IMR-90 (cell line): ENCODE data around the gene GPC6. TPM values are rescaled to one million over a fixed set of nuclear protein-coding genes. Genes with fewer than 3 reads are reported as not detected.

Experiments
- ATAC-seq: fragments of 200-7000 bp; cut with Tn5 transposase; 2 replicates; pipeline ENCODE4 v1.9.1; 2020; ENCODE audit warnings: low read depth, mild to moderate bottlenecking, moderate library complexity
- BruUV-seq: library from RNA; stranded (reverse); fragments of 400-500 nt; replicated peaks from 2 replicates; lab custom pipeline; 2021; lab: Mats Ljungman, UMichigan
- CTCF ChIA-PET: fragments of 300-600 bp; formaldehyde crosslinking; extraction: SDS; loops from one replicate; lab custom pipeline; 2021; ENCODE audit warnings: antibody characterized with exemption; lab: Yijun Ruan, JAX
- POLR2A ChIA-PET: fragments of 300-600 bp; sonication (Branson Sonifier 250); formaldehyde crosslinking; loops from one replicate; lab custom pipeline; 2022; ENCODE audit warnings: antibody characterized with exemption; ENCODE audit not compliant: unreplicated experiment; lab: Charles Lee
- DNase-seq: peaks from one replicate; pipeline ENCODE4 v3.0.0; 2013
- H2AFZ ChIP-seq: replicated peaks from 2 replicates; pipeline ENCODE3; 2013; ENCODE audit warnings: low read length, mild to moderate bottlenecking; ENCODE audit not compliant: poor library complexity
- H2AK5ac ChIP-seq: 2 replicates; pipeline ENCODE4 v1.6.1; 2013; ENCODE audit warnings: low read depth, low read length, inconsistent platforms
- H2AK9ac ChIP-seq: replicated peaks from 2 replicates; pipeline ENCODE3; 2013; ENCODE audit warnings: mild to moderate bottlenecking, low read depth, low read length, moderate library complexity; ENCODE audit not compliant: poor library complexity
- H2BK120ac ChIP-seq: 2 replicates; pipeline ENCODE4 v1.6.1; 2013; ENCODE audit warnings: low read depth, low read length, inconsistent platforms
- H2BK15ac ChIP-seq: 3 replicates; pipeline ENCODE4 v1.6.1; 2013; ENCODE audit warnings: low read depth, low read length, inconsistent platforms
- H2BK20ac ChIP-seq: 2 replicates; pipeline ENCODE4 v1.6.1; 2013; ENCODE audit warnings: low read depth, mild to moderate bottlenecking, inconsistent platforms, low read length, moderate library complexity
- H2BK5ac ChIP-seq: 2 replicates; pipeline ENCODE4 v1.6.1; 2013; ENCODE audit warnings: mild to moderate bottlenecking, low read depth, low read length, inconsistent platforms; ENCODE audit not compliant: poor library complexity, severe bottlenecking
- H3K14ac ChIP-seq: replicated peaks from 2 replicates; pipeline ENCODE4 v1.6.1; 2013; ENCODE audit warnings: low read depth, low read length, inconsistent platforms
- H3K18ac ChIP-seq: 2 replicates; pipeline ENCODE4 v1.6.1; 2013; ENCODE audit warnings: low read depth, low read length, control low read depth
- H3K23ac ChIP-seq: 2 replicates; pipeline ENCODE4 v1.6.1; 2013; ENCODE audit warnings: low read depth, low read length, inconsistent platforms
- H3K27ac ChIP-seq: 2 replicates; pipeline ENCODE4 v1.5.1; 2013; ENCODE audit warnings: mild to moderate bottlenecking, control low read depth, low read length; ENCODE audit not compliant: insufficient read depth
- H3K27me3 ChIP-seq: 2 replicates; pipeline ENCODE4 v1.6.1; 2013; ENCODE audit warnings: low read length; ENCODE audit not compliant: control insufficient read depth, insufficient read depth
- H3K36me3 ChIP-seq: 2 replicates; pipeline ENCODE4 v1.6.1; 2013; ENCODE audit warnings: low read length, mixed read lengths; ENCODE audit not compliant: control insufficient read depth, insufficient read depth
- H3K4ac ChIP-seq: 2 replicates; pipeline ENCODE4 v1.6.1; 2013; ENCODE audit warnings: low read depth, low read length, inconsistent platforms
- H3K4me1 ChIP-seq: 2 replicates; pipeline ENCODE4 v1.6.1; 2013; ENCODE audit warnings: low read length, mixed read lengths; ENCODE audit not compliant: control insufficient read depth, insufficient read depth
- H3K4me2 ChIP-seq: 2 replicates; pipeline ENCODE4 v1.6.1; 2013; ENCODE audit warnings: low read depth, mild to moderate bottlenecking, control low read depth, low read length, moderate library complexity
- H3K4me3 ChIP-seq: 2 replicates; pipeline ENCODE4 v1.5.1; 2013; ENCODE audit warnings: low read depth, mild to moderate bottlenecking, control low read depth, low read length, moderate library complexity; ENCODE audit not compliant: insufficient read depth
- H3K56ac ChIP-seq: 2 replicates; pipeline ENCODE4 v1.6.1; 2013; ENCODE audit warnings: low read length, inconsistent platforms; ENCODE audit not compliant: insufficient read depth; ENCODE audit errors: extremely low read depth
- H3K79me1 ChIP-seq, 2 experiments: 2 replicates each; pipeline ENCODE4 v1.6.1; 2013; ENCODE audit warnings: low read length in 2 of 2, inconsistent platforms in 1 of 2, low read depth in 1 of 2
- H3K9ac ChIP-seq: 2 replicates; pipeline ENCODE4 v1.6.1; 2013; ENCODE audit warnings: low read depth, low read length, control low read depth
- H3K9me1 ChIP-seq: 2 replicates; pipeline ENCODE4 v1.6.1; 2013; ENCODE audit warnings: low read length, inconsistent platforms; ENCODE audit not compliant: insufficient read depth
- H3K9me3 ChIP-seq: 2 replicates; pipeline ENCODE4 v1.6.1; 2013; ENCODE audit warnings: low read length; ENCODE audit not compliant: control insufficient read depth, insufficient read depth
- H4K20me1 ChIP-seq: 2 replicates; pipeline ENCODE4 v1.6.1; 2013; ENCODE audit warnings: low read length, inconsistent platforms; ENCODE audit not compliant: insufficient read depth
- H4K5ac ChIP-seq: 2 replicates; pipeline ENCODE4 v1.6.1; 2013; ENCODE audit warnings: mild to moderate bottlenecking, low read depth, low read length, control low read depth
- H4K8ac ChIP-seq, 2 experiments: 2 replicates each; pipeline ENCODE4 v1.6.1; 2013; ENCODE audit warnings: low read depth in 2 of 2, low read length in 2 of 2, control low read depth in 1 of 2, inconsistent platforms in 1 of 2
- H4K91ac ChIP-seq: 2 replicates; pipeline ENCODE4 v1.6.1; 2013; ENCODE audit warnings: low read depth, low read length, inconsistent platforms; ENCODE audit not compliant: insufficient read depth
- BHLHE40 ChIP-seq: fragments of 150-350 bp; IDR thresholded peaks from 2 replicates; pipeline ENCODE4 v1.6.1; 2016; ENCODE audit warnings: mild to moderate bottlenecking, low read depth, low read length
- CHD1 ChIP-seq: IDR thresholded peaks from 2 replicates; pipeline ENCODE4 v1.6.1; 2012; ENCODE audit warnings: low read depth, low read length, improper control_type of control experiment
- ELK1 ChIP-seq: fragments of 150-350 bp; IDR thresholded peaks from 2 replicates; pipeline ENCODE4 v1.6.1; 2016; ENCODE audit warnings: low read depth, mild to moderate bottlenecking, low read length, moderate library complexity, borderline replicate concordance
- FOS ChIP-seq: fragments of 150-350 bp; IDR thresholded peaks from 2 replicates; pipeline ENCODE4 v1.6.1; 2016; ENCODE audit warnings: low read depth, low read length
- MAFK ChIP-seq: IDR thresholded peaks from 2 replicates; pipeline ENCODE4 v1.6.1; 2012; ENCODE audit warnings: low read depth, low read length, improper control_type of control experiment
- MAZ ChIP-seq: IDR thresholded peaks from 2 replicates; pipeline ENCODE4 v1.6.1; 2012; ENCODE audit warnings: low read depth, mild to moderate bottlenecking, low read length, improper control_type of control experiment, moderate library complexity, borderline replicate concordance
- MXI1 ChIP-seq: IDR thresholded peaks from 2 replicates; pipeline ENCODE4 v1.6.1; 2012; ENCODE audit warnings: low read depth, mild to moderate bottlenecking, low read length, moderate library complexity, borderline replicate concordance
- NFE2L2 ChIP-seq: fragments of 150-350 bp; IDR thresholded peaks from 2 replicates; pipeline ENCODE4 v1.6.1; 2016; ENCODE audit warnings: low read depth, mild to moderate bottlenecking, low read length
- POLR2A ChIP-seq: IDR thresholded peaks from 2 replicates; pipeline ENCODE4 v1.6.1; 2012; ENCODE audit warnings: mild to moderate bottlenecking, low read depth, low read length
- RAD21 ChIP-seq: IDR thresholded peaks from 2 replicates; pipeline ENCODE4 v1.6.1; 2012; ENCODE audit warnings: low read length, improper control_type of control experiment
- RCOR1 ChIP-seq: IDR thresholded peaks from 2 replicates; pipeline ENCODE4 v1.6.1; 2012; ENCODE audit warnings: mild to moderate bottlenecking, low read length, improper control_type of control experiment; ENCODE audit not compliant: insufficient replicate concordance
- RFX5 ChIP-seq: IDR thresholded peaks from 2 replicates; pipeline ENCODE4 v1.8.0; 2012; ENCODE audit warnings: low read depth, mild to moderate bottlenecking, low read length, moderate library complexity
- USF2 ChIP-seq: fragments of 150-350 bp; IDR thresholded peaks from 2 replicates; pipeline ENCODE4 v1.6.1; 2017; ENCODE audit warnings: mild to moderate bottlenecking, antibody characterized with exemption, low read length, low read depth
- WGBS, 2 experiments: methylation state at CpG; one replicate each; pipeline versions ENCODE4 v1.1.5 to v1.1.7; 2013; ENCODE audit warnings: missing lambda C conversion rate in 2 of 2; ENCODE audit not compliant: insufficient read length in 1 of 2; ENCODE audit errors: extremely low coverage in 2 of 2; 5-methylcytosine and 5-hydroxymethylcytosine counted together
- dilution Hi-C: fragments of 300-500 bp; cut with HindIII; formaldehyde crosslinking; loops from one replicate; pipeline ENCODE4 v1.14.3; 2018; ENCODE audit warnings: low sequenced_read_pairs; ENCODE audit not compliant: unreplicated experiment
- in situ Hi-C: fragments of 300-500 bp; cut with MboI; formaldehyde crosslinking; loops from 3 replicates; pipeline ENCODE4 v1.14.3; 2019; ENCODE audit warnings: low sequenced_read_pairs, inconsistent platforms, mixed read lengths
- intact Hi-C: fragments of 100-400 bp; cut with micrococcal nuclease; formaldehyde crosslinking; loops from 2 replicates; pipeline ENCODE4 v1.10.0; 2022
- polyA plus RNA-seq, 3 experiments: library from polyadenylated mRNA; depleted of rRNA; stranded (reverse); fragments of >200 nt; gene quantifications; 2 replicates each; pipeline ENCODE4 v1.2.3, GENCODE V29; 2012; ENCODE audit warnings: low replicate concordance in 1 of 3
- total RNA-seq: library from RNA; depleted of rRNA; stranded (reverse); fragments of >200 nt; gene quantifications from 2 replicates; pipeline ENCODE4 v1.2.3, GENCODE V29; 2012

GPC6 gene
- total and polyA plus RNA-seq, 2 of the 4 experiments (the other 2 are of a cell fraction), result 14.9 to 39.4 TPM

- peak overlapping the region; percentile 36 to 53 for H4K8ac ChIP-seq
- peak overlapping the region; percentile 20; the same call in 1 of the 2 replicates for H2AK5ac ChIP-seq
- H3K4ac ChIP-seq, result peak overlapping the region; percentile 51; the same call in 1 of the 2 replicates
- TSS peak; percentile 4 for BruUV-seq
- peaks cover 7% of the 10 kb centered on the region for H3K4me1 ChIP-seq
- ChIA-PET CTCF (interaction anchor here (0.6 to 0.7 kb wide), 3 partner anchors 33 to 84 kb away, joined by 3 read pairs; no protein-coding TSS in a partner anchor), POLR2A (no interaction called here)
- dilution Hi-C loops, result no loop called here
- H2BK120ac ChIP-seq, result peak overlapping the region; percentile 33
- no peak overlapping the region for H3K4me3 ChIP-seq
- H3K14ac ChIP-seq, result peak overlapping the region; percentile 44; the same call in 1 of the 2 replicates
- peak overlapping the region; percentile 53; the same call in 1 of the 2 replicates for H3K23ac ChIP-seq
- no peaks in the 10 kb centered on the region for H3K9me1 ChIP-seq
- peak overlapping the region; percentile 98 for H3K18ac ChIP-seq
- no peaks in the 10 kb centered on the region for H4K20me1 ChIP-seq
- intact Hi-C loops, result no loop called here
- peak overlapping the region; percentile 73 for H3K9ac ChIP-seq
- WGBS, 2 experiments, result no CpG with 5 or more reads among the region's 5 CpGs
- H4K5ac ChIP-seq, result peak overlapping the region; percentile 84
- H3K27me3 ChIP-seq, result no peaks in the 10 kb centered on the region
- in situ Hi-C loops, result no loop called here
- H3K79me1 ChIP-seq, result no peaks in the 10 kb centered on the region; a peak in 1 of 4 replicates
- H3K27ac ChIP-seq, result peak overlapping the region; percentile 97
- TF ChIP-seq USF2, result no peak
- TF ChIP-seq NFE2L2, result no peak
- TF ChIP-seq RCOR1, result no peak
- no peak for TF ChIP-seq ELK1
- no peak for TF ChIP-seq FOS
- no peak for TF ChIP-seq BHLHE40
- TF ChIP-seq MXI1, result no peak
- TF ChIP-seq MAZ, result no peak
- no peak for TF ChIP-seq CHD1
- no peak for TF ChIP-seq MAFK
- TF ChIP-seq POLR2A, result no peak
- TF ChIP-seq RFX5, result no peak
- no peak for TF ChIP-seq RAD21
- no peaks in the 10 kb centered on the region for H3K36me3 ChIP-seq
- peak overlapping the region; percentile 64 for H2BK20ac ChIP-seq
- H4K91ac ChIP-seq, result peak overlapping the region; percentile 63
- peak overlapping the region; percentile 13 for H2AK9ac ChIP-seq
- 0 out of 2 replicates have a peak overlapping the region, but pooled peaks have one; percentile 51 for H3K56ac ChIP-seq
- peak overlapping the region; percentile 89 for H3K4me2 ChIP-seq
- H2BK5ac ChIP-seq, result peak overlapping the region; percentile 80
- peak; percentile 44 for DNase-seq
- H3K9me3 ChIP-seq, result no peaks in the 10 kb centered on the region
- peak; percentile 95 for ATAC-seq
- H2BK15ac ChIP-seq, result peak overlapping the region; percentile 78; the same call in 2 of the 3 replicates
- H2AFZ ChIP-seq, result no peak overlapping the region
Measured at GRCh38 chr13:93270769-93271742, 44.4 kb downstream of the GPC6 start.
